ENCODE data around the gene IL1RAP.

- no peak for TF ChIP-seq CTCF (IDR thresholded peaks at IDR 0.05; ENCODE audit: low read depth, low read length)
- no peak for TF ChIP-seq MYC (IDR thresholded peaks at IDR 0.05; ENCODE audit: low read depth, low read length)
- TF ChIP-seq POLR2A (IDR thresholded peaks at IDR 0.05; ENCODE audit: extremely low read depth, insufficient read length): no peak
- no peak for TF ChIP-seq MAX (IDR thresholded peaks at IDR 0.05; ENCODE audit: low read depth, low read length)
Measured at GRCh38 chr3:190528706-190529105, 14.8 kb downstream of the IL1RAP start.
